A549 treated with GW870086 at 1 μM for 4 hours (cell line): ENCODE results near the gene GLT6D1. TPM values are rescaled to one million over a fixed set of nuclear protein-coding genes. Genes with fewer than 3 reads are reported as not detected.

Experiments used
- total RNA-seq: library from RNA; stranded (reverse); fragments of 200-300 nt; extraction: Qiagen RNA extraction; gene quantifications from 5 replicates; pipeline ENCODE4 v1.2.3, GENCODE V29; 2022; ENCODE audit warnings: low read depth

GLT6D1 gene
- not detected in 5 replicates for total RNA-seq

GRCh38 chr9:135639196-135639595, at the start of gene GLT6D1:
Gene GLT6D1, minus strand, starts transcription at chr9:135639540. Its CDS starts 353 bp downstream, at chr9:135639187.

GRCh38 chr9:135662758-135663450, 23.6 kb upstream of the GLT6D1 start, which contains the start of gene LCN9:
Gene LCN9, plus strand, starts transcription at chr9:135663309. Its CDS starts 13 bp downstream, at chr9:135663322.

Other genes with a start within 250 kb of the GLT6D1 start
- 14.8 to 19.9 TPM (median 19.3 TPM) in 5 replicates for gene PPP1R26, start 159.8 kb downstream of the GLT6D1 start, total RNA-seq
- gene MRPS2, start 138.9 kb downstream of the GLT6D1 start, total RNA-seq = 107 to 141 TPM (median 131 TPM) in 5 replicates
- gene LCN1, start 118.1 kb downstream of the GLT6D1 start, total RNA-seq = 0.18 TPM in 1 of 5 replicates, not detected in the others
- gene OBP2A, start 93.4 kb downstream of the GLT6D1 start, total RNA-seq = not detected in 5 replicates
- gene PAEP, start 77.8 kb downstream of the GLT6D1 start, total RNA-seq = 0.41 to 0.47 TPM (median 0.45 TPM) in 4 of 5 replicates, not detected in the other
- not detected in 5 replicates for gene LCN9, start 23.8 kb upstream of the GLT6D1 start, total RNA-seq
- gene SOHLH1, start 59.9 kb upstream of the GLT6D1 start, total RNA-seq = 0.10 TPM in 1 of 5 replicates, not detected in the others
- gene KCNT1, start 62.6 kb upstream of the GLT6D1 start, total RNA-seq = 0.01 to 0.06 TPM (median 0.05 TPM) in 3 of 5 replicates, not detected in the others